M059J (cell line): Measurements from ENCODE around the gene MYO1D. TPM values are rescaled to one million over a fixed set of nuclear protein-coding genes. Genes with fewer than 3 reads are reported as not detected.

ENCODE experiments used
- DNase-seq: peaks from one replicate; pipeline ENCODE4 v3.0.0-alpha.2; 2012; ENCODE audit warnings: low read depth
- total RNA-seq: library from RNA; depleted of rRNA; stranded (reverse); fragments of >200 nt; shearing (Covaris generic); gene quantifications from 2 replicates; pipeline ENCODE4 v1.2.3, GENCODE V29; 2014

MYO1D gene
- total RNA-seq, 1 experiment from 2014 or later = 1.8 TPM

GRCh38 chr17:32488177-32488542 lies 388.8 kb downstream of the MYO1D start:
- no peak for DNase-seq

- DNase-seq = no peak
Observed at GRCh38 chr17:32487473-32488176, 389.3 kb downstream of the MYO1D start.

- peak; percentile 50 for DNase-seq
Observed at GRCh38 chr17:32486701-32487472, 390.0 kb downstream of the MYO1D start, which contains the start of gene CDK5R1. Gene CDK5R1, plus strand, starts transcription at chr17:32486993. Its CDS starts 628 bp downstream, at chr17:32487621.

GRCh38 chr17:32486111-32486700 lies 390.7 kb downstream of the MYO1D start:
- peak; percentile 66 for DNase-seq

- no peak for DNase-seq
Observed at GRCh38 chr17:32485261-32486110, 391.4 kb downstream of the MYO1D start.

- DNase-seq = no peak
Observed at GRCh38 chr17:32484628-32485027, 392.3 kb downstream of the MYO1D start.

GRCh38 chr17:32484041-32484461 lies 392.9 kb downstream of the MYO1D start:
- no peak for DNase-seq

- peak; percentile 67 for DNase-seq
Observed at GRCh38 chr17:32483451-32484019, 393.4 kb downstream of the MYO1D start.

GRCh38 chr17:32482568-32483320 lies 394.2 kb downstream of the MYO1D start:
- no peak for DNase-seq

- no peak for DNase-seq
Observed at GRCh38 chr17:32481193-32481592, 395.7 kb downstream of the MYO1D start.

- DNase-seq = no peak
Observed at GRCh38 chr17:32479074-32479617, 397.8 kb downstream of the MYO1D start.

GRCh38 chr17:32477220-32477619 lies 399.7 kb downstream of the MYO1D start:
- no peak for DNase-seq

GRCh38 chr17:32475258-32475657 lies 401.7 kb downstream of the MYO1D start:
- no peak for DNase-seq

- no peak for DNase-seq
Observed at GRCh38 chr17:32471652-32472051, 405.3 kb downstream of the MYO1D start.

- no peak for DNase-seq
Observed at GRCh38 chr17:32470405-32471167, 406.3 kb downstream of the MYO1D start.

GRCh38 chr17:32467949-32468348 lies 409.0 kb downstream of the MYO1D start:
- DNase-seq = no peak

- no peak for DNase-seq
Observed at GRCh38 chr17:32464374-32464773, 412.6 kb downstream of the MYO1D start.

- DNase-seq = no peak
Observed at GRCh38 chr17:32463304-32463703, 413.6 kb downstream of the MYO1D start.

- peak; percentile 51 for DNase-seq
Observed at GRCh38 chr17:32461853-32462617, 414.9 kb downstream of the MYO1D start.
